Trophoblast cell (in vitro differentiated cells and primary cell): ENCODE data around the gene SFXN5.

Source experiments
- DNase-seq, 2 donors: peaks; one replicate each; pipeline ENCODE4 v3.0.0-alpha.2; 2016
- H2AFZ ChIP-seq: 2 replicates; pipeline ENCODE4 v1.6.1; 2013; ENCODE audit warnings: low read length, moderate library complexity, mild to moderate bottlenecking; ENCODE audit not compliant: insufficient read depth, poor library complexity
- H2AK5ac ChIP-seq: 2 replicates; pipeline ENCODE4 v1.6.1; 2013; ENCODE audit warnings: mild to moderate bottlenecking, low read length
- H2BK120ac ChIP-seq: 2 replicates; pipeline ENCODE4 v1.6.1; 2013; ENCODE audit warnings: low read length, mild to moderate bottlenecking, moderate library complexity; ENCODE audit not compliant: insufficient read depth, poor library complexity
- H2BK12ac ChIP-seq: 2 replicates; pipeline ENCODE4 v1.6.1; 2013; ENCODE audit warnings: mild to moderate bottlenecking, low read length, moderate library complexity
- H2BK5ac ChIP-seq: 2 replicates; pipeline ENCODE4 v1.6.1; 2013; ENCODE audit warnings: low read length, low read depth, moderate library complexity, mild to moderate bottlenecking; ENCODE audit not compliant: poor library complexity
- H3K14ac ChIP-seq: 2 replicates; pipeline ENCODE4 v1.6.1; 2013; ENCODE audit warnings: mild to moderate bottlenecking, low read length
- H3K18ac ChIP-seq: 2 replicates; pipeline ENCODE4 v1.6.1; 2013; ENCODE audit warnings: mild to moderate bottlenecking, low read length
- H3K23ac ChIP-seq: 2 replicates; pipeline ENCODE4 v1.6.1; 2013; ENCODE audit warnings: low read length
- H3K27ac ChIP-seq: 2 replicates; pipeline ENCODE4 v1.5.1; 2013; ENCODE audit warnings: low read depth, mild to moderate bottlenecking, inconsistent platforms, low read length, moderate library complexity
- H3K27me3 ChIP-seq: 2 replicates; pipeline ENCODE4 v1.6.1; 2013; ENCODE audit warnings: inconsistent platforms, mild to moderate bottlenecking, low read length, moderate library complexity; ENCODE audit not compliant: insufficient read depth
- H3K36me3 ChIP-seq, 2 experiments: 1 replicate in 1 of 2; 2 replicates in 1 of 2; pipeline ENCODE4 v1.6.1; 2013; ENCODE audit warnings: low read length in 2 of 2, mild to moderate bottlenecking in 2 of 2, moderate library complexity in 1 of 2; ENCODE audit not compliant: insufficient read depth in 2 of 2, control insufficient read depth in 1 of 2
- H3K4ac ChIP-seq: 2 replicates; pipeline ENCODE4 v1.6.1; 2013; ENCODE audit warnings: low read depth, mild to moderate bottlenecking, low read length, moderate library complexity
- H3K4me1 ChIP-seq, 2 experiments: 1 replicate in 1 of 2; 2 replicates in 1 of 2; pipeline ENCODE4 v1.6.1; 2013; ENCODE audit warnings: low read length in 2 of 2, mild to moderate bottlenecking in 2 of 2, moderate library complexity in 1 of 2; ENCODE audit not compliant: insufficient read depth in 2 of 2, control insufficient read depth in 1 of 2
- H3K4me2 ChIP-seq: 2 replicates; pipeline ENCODE4 v1.6.1; 2013; ENCODE audit warnings: inconsistent platforms, mild to moderate bottlenecking, low read length, moderate library complexity
- H3K4me3 ChIP-seq: 2 replicates; pipeline ENCODE4 v1.5.1; 2013; ENCODE audit warnings: mild to moderate bottlenecking, low read depth, low read length, inconsistent platforms
- H3K79me1 ChIP-seq: one replicate; pipeline ENCODE4 v1.6.1; 2013; ENCODE audit warnings: low read length
- H3K79me2 ChIP-seq: 2 replicates; pipeline ENCODE4 v1.6.1; 2013; ENCODE audit warnings: low read length, mild to moderate bottlenecking; ENCODE audit not compliant: control insufficient read depth, insufficient read depth, poor library complexity
- H3K9ac ChIP-seq: 2 replicates; pipeline ENCODE4 v1.6.1; 2013; ENCODE audit warnings: mild to moderate bottlenecking, low read length
- H3K9me3 ChIP-seq: 2 replicates; pipeline ENCODE4 v1.6.1; 2013; ENCODE audit warnings: low read depth, mild to moderate bottlenecking, control low read depth, inconsistent platforms, low read length; ENCODE audit not compliant: insufficient read depth
- H4K12ac ChIP-seq: 2 replicates; pipeline ENCODE4 v1.6.1; 2013; ENCODE audit warnings: low read depth, mild to moderate bottlenecking, low read length, moderate library complexity
- H4K8ac ChIP-seq: 2 replicates; pipeline ENCODE4 v1.6.1; 2013; ENCODE audit warnings: low read depth, mild to moderate bottlenecking, low read length, moderate library complexity
- H4K91ac ChIP-seq: one replicate; pipeline ENCODE4 v1.6.1; 2013; ENCODE audit warnings: low read depth, mild to moderate bottlenecking, low read length, moderate library complexity
- WGBS: extraction: QIAGEN DNeasy Blood & Tissue Kit; methylation state at CpG from one replicate; pipeline ENCODE4 v1.1.7; 2013; ENCODE audit warnings: missing lambda C conversion rate; ENCODE audit not compliant: insufficient read length, insufficient coverage; ENCODE audit errors: extremely low coverage; 5-methylcytosine and 5-hydroxymethylcytosine counted together

Gene SFXN5

DNA sequence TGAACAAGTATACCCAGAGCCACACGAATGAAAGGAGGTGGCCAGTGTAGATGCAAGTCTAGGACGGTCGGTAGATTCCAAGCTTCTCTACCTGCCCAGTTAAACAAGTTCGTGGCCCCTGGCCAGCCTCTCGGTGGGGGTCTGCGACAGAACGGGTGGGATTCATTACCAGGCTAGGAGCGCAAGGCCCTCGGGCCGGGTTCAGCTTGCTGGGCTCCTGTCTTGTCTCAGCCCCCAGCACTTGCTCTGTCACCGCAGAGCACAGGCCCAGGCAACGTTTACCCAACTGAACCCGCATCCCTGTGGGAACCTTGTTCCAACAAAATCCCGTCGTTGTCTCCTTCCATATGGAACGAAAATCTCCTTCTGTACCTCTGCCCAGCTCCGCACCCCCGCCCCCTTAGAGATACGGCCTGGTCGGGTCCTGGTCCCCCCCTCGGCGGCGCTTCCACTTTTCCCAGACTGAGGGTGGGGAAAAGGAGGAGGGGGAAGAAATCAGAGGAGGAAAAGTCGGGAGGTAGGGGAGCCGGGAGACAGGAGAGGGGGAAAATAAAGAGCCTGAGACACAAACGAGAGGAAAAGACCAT, 156.1 kb downstream of the SFXN5 start:
- peak overlapping the region; percentile 62 for H3K4me2 ChIP-seq
- H3K4ac ChIP-seq = no peak overlapping the region
- H3K36me3 ChIP-seq = no peaks in the 10 kb centered on the region
- H3K79me1 ChIP-seq = no peaks in the 10 kb centered on the region
- no peak overlapping the region for H2BK120ac ChIP-seq
- H3K9ac ChIP-seq = no peak overlapping the region
- H3K79me2 ChIP-seq = no peaks in the 10 kb centered on the region
- no CpG with 5 or more reads among the region's 26 CpGs for WGBS
- H3K9me3 ChIP-seq = peaks cover 6% of the 10 kb centered on the region
- no peak overlapping the region for H4K8ac ChIP-seq
- no peak overlapping the region for H3K14ac ChIP-seq
- H3K4me3 ChIP-seq = no peak overlapping the region
- H3K23ac ChIP-seq = no peak overlapping the region
- no peak overlapping the region for H4K12ac ChIP-seq
- no peak overlapping the region for H4K91ac ChIP-seq
- no peak overlapping the region for H2BK5ac ChIP-seq
- no peak overlapping the region for H3K27ac ChIP-seq
- no peak overlapping the region for H3K18ac ChIP-seq
- H2BK12ac ChIP-seq = no peak overlapping the region
- DNase-seq = peak in 1 of 2 donors; percentile 40
- peaks cover 20% of the 10 kb centered on the region in 2 experiments for H3K4me1 ChIP-seq
- no peak overlapping the region for H2AFZ ChIP-seq
- H2AK5ac ChIP-seq = no peak overlapping the region
- H3K27me3 ChIP-seq = peaks cover 73% of the 10 kb centered on the region

DNA sequence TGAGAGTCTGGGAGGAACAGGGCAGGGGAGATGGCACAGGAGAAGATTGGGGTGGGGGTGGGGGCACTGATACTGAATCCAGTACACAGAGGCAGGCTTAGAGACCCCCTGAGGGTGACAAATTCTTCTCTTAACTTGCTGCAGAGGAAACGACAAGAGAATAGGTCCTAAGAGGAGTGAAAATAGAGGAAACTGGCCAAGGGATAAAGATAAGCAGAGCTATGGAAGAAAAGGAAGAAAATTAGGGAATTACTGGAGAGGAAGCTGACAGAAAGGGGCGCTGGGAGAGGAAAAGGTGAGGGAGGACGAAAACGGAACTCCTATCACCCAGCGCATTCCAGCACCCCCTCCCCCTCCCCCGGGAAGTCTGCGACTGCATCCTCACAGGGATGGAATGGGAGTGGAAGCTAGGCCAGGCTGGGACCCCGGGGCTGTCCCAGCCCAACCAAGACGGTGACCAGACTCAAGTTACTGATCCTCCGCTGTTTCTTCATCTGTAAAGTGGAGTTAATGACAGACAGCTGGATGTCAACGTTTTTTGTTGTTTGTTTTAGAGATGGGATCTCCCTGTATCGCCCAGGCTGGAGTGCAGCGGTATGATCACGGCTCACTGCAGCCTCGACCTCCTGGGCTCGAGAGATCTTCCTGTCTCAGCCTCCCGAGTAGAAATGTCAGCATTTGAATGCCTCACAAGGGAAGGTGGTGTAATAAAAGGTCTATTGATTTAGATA, 156.8 kb downstream of the SFXN5 start:
- no peak overlapping the region for H3K4me2 ChIP-seq
- peaks cover 6% of the 10 kb centered on the region for H3K9me3 ChIP-seq
- no peak overlapping the region for H3K27ac ChIP-seq
- H3K9ac ChIP-seq = no peak overlapping the region
- no peak overlapping the region for H2AK5ac ChIP-seq
- H3K4ac ChIP-seq = no peak overlapping the region
- no peak overlapping the region for H3K23ac ChIP-seq
- H3K4me1 ChIP-seq = peaks cover 17% of the 10 kb centered on the region in 2 experiments
- H2BK12ac ChIP-seq = no peak overlapping the region
- WGBS = no CpG with 5 or more reads among the region's 17 CpGs
- H3K79me1 ChIP-seq = no peaks in the 10 kb centered on the region
- no peak for DNase-seq
- no peak overlapping the region for H3K4me3 ChIP-seq
- H4K8ac ChIP-seq = no peak overlapping the region
- no peak overlapping the region for H2AFZ ChIP-seq
- H3K36me3 ChIP-seq = no peaks in the 10 kb centered on the region
- H3K79me2 ChIP-seq = no peaks in the 10 kb centered on the region
- no peak overlapping the region for H4K12ac ChIP-seq
- peaks cover 68% of the 10 kb centered on the region for H3K27me3 ChIP-seq
- no peak overlapping the region for H3K18ac ChIP-seq
- H3K14ac ChIP-seq = no peak overlapping the region
- H2BK120ac ChIP-seq = no peak overlapping the region
- no peak overlapping the region for H4K91ac ChIP-seq
- H2BK5ac ChIP-seq = no peak overlapping the region

DNA sequence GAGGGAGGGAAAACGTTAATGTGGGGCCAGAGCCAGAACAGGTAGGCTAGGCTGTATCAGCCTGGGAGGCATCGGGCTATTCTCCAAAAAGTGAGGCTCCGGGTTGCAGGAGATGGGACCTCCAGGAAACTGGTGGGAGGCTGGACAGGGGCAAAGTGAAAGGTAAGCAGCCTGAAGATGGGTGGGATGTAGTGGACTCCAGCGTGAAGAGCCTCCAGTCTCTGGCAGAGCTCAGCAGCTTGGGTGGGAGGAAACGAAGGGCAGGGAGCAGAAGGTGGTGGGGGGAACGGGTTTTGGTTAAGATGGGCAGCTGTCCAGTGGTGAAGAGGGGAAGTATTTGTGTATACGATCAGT, 157.3 kb downstream of the SFXN5 start:
- DNase-seq = no peak
- H3K4ac ChIP-seq = no peak overlapping the region
- H3K79me2 ChIP-seq = no peaks in the 10 kb centered on the region
- WGBS = no CpG with 5 or more reads among the region's 7 CpGs
- H3K4me1 ChIP-seq = peaks cover 17% of the 10 kb centered on the region in 2 experiments
- H3K9me3 ChIP-seq = peaks cover 6% of the 10 kb centered on the region
- no peak overlapping the region for H3K4me3 ChIP-seq
- H2BK12ac ChIP-seq = no peak overlapping the region
- H3K23ac ChIP-seq = no peak overlapping the region
- peaks cover 63% of the 10 kb centered on the region for H3K27me3 ChIP-seq
- H4K12ac ChIP-seq = no peak overlapping the region
- H3K4me2 ChIP-seq = no peak overlapping the region
- no peak overlapping the region for H2AFZ ChIP-seq
- no peak overlapping the region for H2AK5ac ChIP-seq
- no peak overlapping the region for H4K8ac ChIP-seq
- H3K18ac ChIP-seq = no peak overlapping the region
- no peak overlapping the region for H3K9ac ChIP-seq
- no peaks in the 10 kb centered on the region for H3K36me3 ChIP-seq
- no peak overlapping the region for H3K27ac ChIP-seq
- H2BK5ac ChIP-seq = no peak overlapping the region
- H2BK120ac ChIP-seq = no peak overlapping the region
- H3K14ac ChIP-seq = no peak overlapping the region
- no peaks in the 10 kb centered on the region for H3K79me1 ChIP-seq
- H4K91ac ChIP-seq = no peak overlapping the region

DNA sequence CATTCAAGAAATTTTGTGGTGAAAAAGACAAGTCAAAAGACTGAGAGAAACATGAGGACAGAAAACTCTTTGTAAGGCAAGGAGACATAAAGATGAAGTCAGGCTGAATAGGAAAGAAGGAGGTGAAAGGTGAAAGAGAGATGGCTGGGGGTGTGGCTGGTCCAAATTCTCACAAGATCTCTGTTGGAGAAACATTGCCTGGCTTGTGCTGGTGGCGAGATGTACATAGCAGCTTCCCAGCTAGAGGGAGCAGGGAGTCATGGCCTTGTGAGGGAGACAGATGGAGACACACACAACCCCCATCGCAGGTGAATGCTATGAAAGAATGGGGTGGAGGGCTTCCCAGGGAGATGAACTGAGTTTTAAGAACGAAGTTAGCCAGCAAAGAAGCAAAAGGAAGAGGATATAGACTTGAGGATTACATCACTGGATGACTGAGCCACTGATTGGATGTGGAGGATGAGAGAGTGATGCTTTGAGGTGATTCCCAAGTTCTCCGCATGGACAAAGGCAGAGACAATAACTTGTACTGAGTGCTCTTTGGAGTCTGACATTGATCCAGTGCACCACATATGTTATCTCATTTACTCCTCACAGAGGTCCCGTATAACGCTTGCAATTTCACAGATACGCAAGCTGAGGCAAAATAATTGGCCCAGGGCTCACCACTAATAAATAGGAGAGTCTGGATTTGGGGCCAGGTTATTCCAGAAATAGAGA, 157.9 kb downstream of the SFXN5 start:
- DNase-seq = no peak
- no peaks in the 10 kb centered on the region for H3K79me1 ChIP-seq
- WGBS = no CpG with 5 or more reads among the region's 7 CpGs

More for the DNA sequence above, 157.9 kb downstream of the SFXN5 start:
- H2BK120ac ChIP-seq = no peak overlapping the region
- H3K9me3 ChIP-seq = peaks cover 4% of the 10 kb centered on the region
- H3K18ac ChIP-seq = no peak overlapping the region
- H4K91ac ChIP-seq = no peak overlapping the region
- H2AFZ ChIP-seq = no peak overlapping the region
- H2BK5ac ChIP-seq = no peak overlapping the region
- no peaks in the 10 kb centered on the region for H3K36me3 ChIP-seq
- no peak overlapping the region for H2BK12ac ChIP-seq
- H3K27me3 ChIP-seq = peaks cover 58% of the 10 kb centered on the region
- H3K23ac ChIP-seq = no peak overlapping the region
- H2AK5ac ChIP-seq = no peak overlapping the region
- no peak overlapping the region for H3K4me2 ChIP-seq
- H3K14ac ChIP-seq = no peak overlapping the region
- H3K4ac ChIP-seq = no peak overlapping the region
- no peaks in the 10 kb centered on the region for H3K79me2 ChIP-seq
- no peak overlapping the region for H3K9ac ChIP-seq
- no peak overlapping the region for H4K8ac ChIP-seq
- H3K4me1 ChIP-seq = peaks cover 17% of the 10 kb centered on the region in 2 experiments
- no peak overlapping the region for H3K4me3 ChIP-seq
- H4K12ac ChIP-seq = no peak overlapping the region
- H3K27ac ChIP-seq = no peak overlapping the region
